ENCODE results near the gene DIP2C.
"Not testable (repeated sequence)": the region's sequence is repeated elsewhere in the genome, so short reads cannot be mapped to it uniquely, and the experiment has no call there.

DIP2C gene

GRCh38 chr10:368579-369220, 320.8 kb downstream of the DIP2C start:
- H3K27ac Mint-ChIP-seq = no peak overlapping the region
- H3K9me3 Mint-ChIP-seq = no peaks in the 10 kb centered on the region
- DNase-seq (ENCODE audit: low spot score in 2 of 2) (no peak), ATAC-seq (no peak)
- no peaks in the 10 kb centered on the region for H3K4me1 Mint-ChIP-seq
- H3K36me3 Mint-ChIP-seq = no peaks in the 10 kb centered on the region
- H3K4me3 Mint-ChIP-seq = no peak overlapping the region

GRCh38 chr10:368107-368506, 321.4 kb downstream of the DIP2C start:
- not testable (repeated sequence) for H3K27ac Mint-ChIP-seq; H3K4me1 Mint-ChIP-seq; H3K4me3 Mint-ChIP-seq; H3K36me3 Mint-ChIP-seq; ATAC-seq; H3K9me3 Mint-ChIP-seq; DNase-seq (ENCODE audit: low spot score in 2 of 2)

GRCh38 chr10:367636-368035, 321.8 kb downstream of the DIP2C start:
- no peak for DNase-seq (ENCODE audit: low spot score in 2 of 2)
- H3K27ac Mint-ChIP-seq = no peak overlapping the region
- H3K4me1 Mint-ChIP-seq = no peaks in the 10 kb centered on the region
- H3K4me3 Mint-ChIP-seq = no peak overlapping the region
- no peaks in the 10 kb centered on the region for H3K36me3 Mint-ChIP-seq
- no peak for ATAC-seq
- no peaks in the 10 kb centered on the region for H3K9me3 Mint-ChIP-seq

GRCh38 chr10:366186-366585, 323.3 kb downstream of the DIP2C start:
- no peak for ATAC-seq
- Mint-ChIP-seq H3K4me3 (no peak overlapping the region), H3K9me3 (no peaks in the 10 kb centered on the region), H3K36me3 (no peaks in the 10 kb centered on the region), H3K4me1 (no peaks in the 10 kb centered on the region), H3K27ac (no peak overlapping the region)
- no peak for DNase-seq (ENCODE audit: low spot score in 2 of 2)

- Mint-ChIP-seq H3K27ac (no peak overlapping the region), H3K9me3 (no peaks in the 10 kb centered on the region), H3K4me1 (no peaks in the 10 kb centered on the region), H3K4me3 (no peak overlapping the region), H3K36me3 (no peaks in the 10 kb centered on the region)
- ATAC-seq (no peak), DNase-seq (ENCODE audit: low spot score in 2 of 2) (no peak)
Observed at GRCh38 chr10:364267-364775, 325.1 kb downstream of the DIP2C start.

GRCh38 chr10:363152-363551, 326.3 kb downstream of the DIP2C start:
- Mint-ChIP-seq H3K27ac (no peak overlapping the region), H3K4me3 (no peak overlapping the region)
- ATAC-seq = no peak

GRCh38 chr10:361203-362081, 328.0 kb downstream of the DIP2C start:
- DNase-seq (ENCODE audit: low spot score in 2 of 2) (no peak), ATAC-seq (no peak)
- no peak overlapping the region for H3K4me3 Mint-ChIP-seq
- peak overlapping the region; percentile 10 for H3K27ac Mint-ChIP-seq
- no peaks in the 10 kb centered on the region for H3K4me1 Mint-ChIP-seq
- H3K9me3 Mint-ChIP-seq = no peaks in the 10 kb centered on the region
- no peaks in the 10 kb centered on the region for H3K36me3 Mint-ChIP-seq

More at GRCh38 chr10:363152-363551, 326.3 kb downstream of the DIP2C start:
- H3K36me3 Mint-ChIP-seq = no peaks in the 10 kb centered on the region
- H3K9me3 Mint-ChIP-seq = no peaks in the 10 kb centered on the region
- no peaks in the 10 kb centered on the region for H3K4me1 Mint-ChIP-seq
- no peak for DNase-seq (ENCODE audit: low spot score in 2 of 2)

- Mint-ChIP-seq H3K9me3 (no peaks in the 10 kb centered on the region), H3K4me1 (no peaks in the 10 kb centered on the region), H3K27ac (no peak overlapping the region), H3K4me3 (no peak overlapping the region), H3K36me3 (no peaks in the 10 kb centered on the region)
- DNase-seq (ENCODE audit: low spot score in 2 of 2) = no peak
- no peak for ATAC-seq
Observed at GRCh38 chr10:360653-361052, 328.8 kb downstream of the DIP2C start.

- H3K36me3 Mint-ChIP-seq = no peaks in the 10 kb centered on the region
- H3K4me3 Mint-ChIP-seq = no peak overlapping the region
- no peak for ATAC-seq
- no peaks in the 10 kb centered on the region for H3K4me1 Mint-ChIP-seq
- no peaks in the 10 kb centered on the region for H3K9me3 Mint-ChIP-seq
- peak overlapping the region; percentile 52 for H3K27ac Mint-ChIP-seq
- no peak for DNase-seq (ENCODE audit: low spot score in 2 of 2)
Observed at GRCh38 chr10:359762-360161, 329.7 kb downstream of the DIP2C start.

- Mint-ChIP-seq H3K4me1 (no peaks in the 10 kb centered on the region), H3K4me3 (no peak overlapping the region), H3K36me3 (no peaks in the 10 kb centered on the region), H3K27ac (peak overlapping the region; percentile 52), H3K9me3 (no peaks in the 10 kb centered on the region)
- no peak for ATAC-seq
- no peak for DNase-seq (ENCODE audit: low spot score in 2 of 2)
Observed at GRCh38 chr10:359093-359492, 330.4 kb downstream of the DIP2C start.

GRCh38 chr10:357201-357950, 332.1 kb downstream of the DIP2C start:
- ATAC-seq (no peak), DNase-seq (ENCODE audit: low spot score in 2 of 2) (no peak)
- Mint-ChIP-seq H3K4me3 (no peak overlapping the region), H3K4me1 (peaks cover 6% of the 10 kb centered on the region), H3K9me3 (no peaks in the 10 kb centered on the region), H3K27ac (no peak overlapping the region), H3K36me3 (no peaks in the 10 kb centered on the region)

- H3K9me3 Mint-ChIP-seq = no peaks in the 10 kb centered on the region
- peaks cover 10% of the 10 kb centered on the region for H3K4me1 Mint-ChIP-seq
- ATAC-seq (no peak), DNase-seq (ENCODE audit: low spot score in 2 of 2) (no peak)
- H3K27ac Mint-ChIP-seq = no peak overlapping the region
- no peaks in the 10 kb centered on the region for H3K36me3 Mint-ChIP-seq
- no peak overlapping the region for H3K4me3 Mint-ChIP-seq
Observed at GRCh38 chr10:356452-356851, 333.0 kb downstream of the DIP2C start.

GRCh38 chr10:354901-355617, 334.4 kb downstream of the DIP2C start:
- no peaks in the 10 kb centered on the region for H3K36me3 Mint-ChIP-seq
- ATAC-seq = no peak
- DNase-seq (ENCODE audit: low spot score in 2 of 2) = no peak
- no peak overlapping the region for H3K27ac Mint-ChIP-seq
- peaks cover 12% of the 10 kb centered on the region for H3K4me1 Mint-ChIP-seq
- no peaks in the 10 kb centered on the region for H3K9me3 Mint-ChIP-seq
- no peak overlapping the region for H3K4me3 Mint-ChIP-seq

GRCh38 chr10:352476-353235, 336.8 kb downstream of the DIP2C start:
- peak overlapping the region; percentile 3 for H3K4me3 Mint-ChIP-seq
- H3K9me3 Mint-ChIP-seq = no peaks in the 10 kb centered on the region
- DNase-seq (ENCODE audit: low spot score in 2 of 2) = no peak
- H3K27ac Mint-ChIP-seq = no peak overlapping the region
- peak; percentile 27 for ATAC-seq
- no peaks in the 10 kb centered on the region for H3K36me3 Mint-ChIP-seq
- H3K4me1 Mint-ChIP-seq = peaks cover 19% of the 10 kb centered on the region

All from stimulated activated effector memory CD8-positive, alpha-beta T cell treated with anti-CD3 and anti-CD28 coated beads, Interleukin-12 subunit alpha, Interleukin-12 subunit beta, amount 100 ng/mL, for 72 hours (primary cell).